D341Med (cell line): ENCODE results near the gene NOP14.

ENCODE experiments used
- DNase-seq: peaks from one replicate; pipeline ENCODE4 v3.0.0; 2012; ENCODE audit warnings: low spot score

NOP14 gene

GRCh38 chr4:2914256-2915126 lies 48.7 kb downstream of the NOP14 start:
- no peak for DNase-seq

- DNase-seq, result no peak
Measured at GRCh38 chr4:2913168-2913567, 50.0 kb downstream of the NOP14 start.

DNA sequence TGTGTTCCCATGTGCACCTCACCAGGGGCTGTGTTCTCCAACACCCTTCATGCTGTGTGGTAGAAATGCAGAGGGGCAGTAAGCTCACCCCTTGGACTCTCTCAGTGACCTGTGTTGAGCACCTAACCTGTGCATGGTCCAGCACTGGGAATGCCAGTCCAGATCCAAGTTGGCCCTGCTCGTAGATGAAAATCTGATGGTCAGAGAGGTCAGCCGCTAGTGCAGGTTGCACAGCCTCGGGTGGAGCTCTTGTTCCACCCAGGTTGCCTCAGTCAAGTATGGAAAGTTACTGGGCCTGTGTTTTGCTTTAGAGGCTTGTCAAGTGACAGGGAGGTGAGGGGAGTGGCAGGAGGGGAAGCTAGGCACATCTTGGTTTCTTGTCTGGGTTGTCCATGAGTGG lies 51.3 kb downstream of the NOP14 start:
- no peak for DNase-seq

- peak; percentile 52 for DNase-seq
Measured at GRCh38 chr4:2910409-2910808, 52.8 kb downstream of the NOP14 start.

DNA sequence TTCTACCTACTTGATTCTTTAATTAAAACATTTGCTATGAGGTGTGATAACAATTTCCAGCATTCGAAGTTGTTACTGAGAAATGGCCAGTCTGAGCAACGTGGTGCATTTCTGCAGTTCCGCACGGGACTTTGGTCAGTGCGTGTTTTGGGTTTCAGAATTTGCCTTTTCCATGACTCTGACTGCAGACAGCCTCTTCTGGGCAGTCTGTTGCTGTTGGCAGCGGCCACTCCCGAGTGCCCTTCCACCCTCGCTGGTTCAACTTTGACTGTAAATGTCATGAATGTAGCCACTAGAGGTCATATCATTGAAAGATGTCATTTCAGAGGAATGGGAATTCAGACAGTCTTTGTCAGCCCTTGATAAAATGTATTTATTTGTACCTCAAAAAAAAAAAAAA lies 53.6 kb downstream of the NOP14 start:
- DNase-seq, result no peak

DNA sequence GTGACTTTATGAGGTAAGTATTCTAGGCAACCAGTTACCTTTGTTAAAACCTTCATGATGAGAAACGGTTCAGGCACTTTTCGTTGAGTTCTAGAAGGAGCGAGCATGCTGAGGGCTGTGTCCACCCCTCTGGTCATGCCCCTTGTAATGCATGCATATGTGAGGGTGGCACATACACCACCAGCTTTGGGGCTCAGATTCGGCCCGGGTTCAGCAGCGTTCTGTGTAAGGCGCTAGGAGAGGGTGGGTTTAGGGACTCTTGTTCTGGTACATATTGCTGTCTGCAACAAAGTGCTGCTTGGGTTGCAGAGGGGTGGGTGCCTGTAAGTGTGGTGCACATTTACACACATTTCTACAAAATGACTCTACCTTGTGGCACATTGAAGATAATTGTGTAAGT lies 54.5 kb downstream of the NOP14 start:
- DNase-seq, result no peak

DNA sequence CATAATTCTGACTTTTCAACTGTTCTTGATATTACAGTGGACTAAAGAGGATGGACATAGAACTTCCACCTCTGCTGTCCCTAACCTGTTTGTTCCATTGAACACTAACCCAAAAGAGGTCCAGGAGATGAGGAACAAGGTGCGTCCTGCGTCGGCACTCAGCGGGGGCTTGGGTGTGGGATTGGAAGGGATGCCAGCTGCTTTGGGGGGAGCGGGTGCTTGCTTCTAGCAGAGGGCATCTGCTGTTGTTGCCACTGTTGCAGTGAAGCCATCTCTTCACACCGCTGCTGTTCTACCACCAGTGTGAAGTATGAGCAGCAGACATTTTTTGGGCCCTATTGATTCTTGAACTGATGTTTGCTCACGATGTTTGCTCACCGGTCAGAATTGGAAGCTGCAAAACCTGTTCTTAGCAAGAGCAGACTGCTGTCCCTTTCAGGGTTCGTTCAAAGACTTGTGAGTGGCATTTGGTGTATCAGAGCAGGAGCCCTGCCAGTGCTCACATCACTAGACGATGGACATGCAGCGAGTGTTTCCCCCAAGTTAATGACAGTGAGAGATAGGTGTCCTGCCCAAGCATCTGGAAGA lies 55.4 kb downstream of the NOP14 start:
- no peak for DNase-seq

DNA sequence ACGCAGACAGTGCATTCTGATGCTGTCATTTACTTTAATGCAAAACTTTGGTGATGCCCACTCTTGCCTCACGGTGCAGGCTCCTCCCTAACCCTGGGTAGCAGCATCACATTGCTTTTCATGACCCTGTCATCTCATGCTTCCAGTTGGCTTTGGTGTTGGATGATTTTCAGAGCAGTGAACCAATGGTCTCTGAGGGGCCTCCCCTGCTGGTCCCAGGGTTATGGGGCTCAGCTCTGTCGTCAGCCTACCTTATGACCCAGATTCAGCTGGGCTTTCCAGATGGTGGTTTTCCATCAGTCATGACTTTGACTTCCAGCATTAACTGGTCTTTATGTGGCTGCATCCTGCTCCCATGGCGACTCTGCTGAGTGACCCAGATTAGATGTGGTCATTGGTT lies 56.0 kb downstream of the NOP14 start:
- DNase-seq, result no peak

- no peak for DNase-seq
Measured at GRCh38 chr4:2906218-2906617, 57.0 kb downstream of the NOP14 start.

DNA sequence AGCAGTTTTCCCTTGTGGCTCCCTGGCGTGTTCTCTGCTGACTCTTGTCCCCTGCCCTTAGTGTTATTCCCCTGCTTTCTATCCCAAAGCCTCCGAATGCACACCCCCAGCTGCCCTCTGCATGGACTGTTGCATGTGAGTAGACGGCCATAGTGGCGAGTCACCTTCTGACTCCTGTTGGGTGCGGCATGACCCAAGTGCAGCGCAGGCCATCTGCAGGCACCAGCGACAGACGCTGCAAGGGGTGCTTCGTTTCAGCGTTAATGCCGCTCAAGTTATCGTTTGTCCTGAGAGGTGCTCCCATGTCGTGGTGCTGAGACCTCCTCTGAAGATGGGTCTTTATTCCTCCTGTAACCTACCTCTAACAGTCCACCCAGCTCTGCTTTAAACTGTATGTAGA lies 57.7 kb downstream of the NOP14 start:
- DNase-seq, result no peak

DNA sequence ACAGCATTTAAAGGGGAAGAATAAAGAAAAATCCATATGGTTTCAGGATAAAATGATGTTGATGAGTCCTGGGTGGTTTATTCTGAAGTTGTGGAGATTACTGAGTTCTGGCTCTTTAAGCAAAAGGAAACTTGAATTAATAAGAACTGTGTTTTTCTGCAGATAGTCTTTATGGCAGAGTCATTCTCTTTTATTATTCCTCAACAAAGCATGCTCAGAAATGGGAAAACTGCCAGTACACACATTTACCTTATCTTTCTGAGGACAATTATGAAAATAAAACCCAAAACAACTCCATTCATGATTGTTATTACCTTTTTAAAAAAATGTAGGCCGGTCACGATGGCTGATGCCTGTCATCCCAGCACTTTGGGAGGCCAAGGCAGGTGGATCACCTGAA lies 61.1 kb downstream of the NOP14 start:
- no peak for DNase-seq

GRCh38 chr4:2901186-2901585 lies 62.0 kb downstream of the NOP14 start:
- no peak for DNase-seq

GRCh38 chr4:2900741-2901140 lies 62.5 kb downstream of the NOP14 start:
- no peak for DNase-seq

- DNase-seq, result no peak
Measured at GRCh38 chr4:2898001-2898400, 65.2 kb downstream of the NOP14 start.

- DNase-seq, result no peak
Measured at GRCh38 chr4:2893772-2894171, 69.4 kb downstream of the NOP14 start.

DNA sequence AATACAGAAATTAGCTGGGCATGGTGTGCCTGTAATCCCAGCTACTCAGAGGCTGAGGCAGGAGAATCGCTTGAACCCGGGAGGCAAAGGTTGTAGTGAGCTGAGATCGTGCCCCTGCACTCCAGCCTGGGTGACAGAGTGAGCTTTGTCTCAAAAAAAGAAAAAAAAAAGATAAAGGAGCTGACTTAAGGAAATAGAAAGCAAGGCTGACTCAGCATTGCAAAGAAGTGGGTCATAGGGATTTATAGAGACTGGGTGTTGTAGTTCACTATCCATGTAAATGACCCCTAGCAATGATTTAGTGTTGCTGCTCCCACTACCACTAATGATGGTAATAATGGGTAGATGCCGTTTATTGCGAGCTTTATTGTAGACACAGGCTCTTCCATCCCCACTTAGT lies 71.9 kb downstream of the NOP14 start:
- DNase-seq, result no peak

DNA sequence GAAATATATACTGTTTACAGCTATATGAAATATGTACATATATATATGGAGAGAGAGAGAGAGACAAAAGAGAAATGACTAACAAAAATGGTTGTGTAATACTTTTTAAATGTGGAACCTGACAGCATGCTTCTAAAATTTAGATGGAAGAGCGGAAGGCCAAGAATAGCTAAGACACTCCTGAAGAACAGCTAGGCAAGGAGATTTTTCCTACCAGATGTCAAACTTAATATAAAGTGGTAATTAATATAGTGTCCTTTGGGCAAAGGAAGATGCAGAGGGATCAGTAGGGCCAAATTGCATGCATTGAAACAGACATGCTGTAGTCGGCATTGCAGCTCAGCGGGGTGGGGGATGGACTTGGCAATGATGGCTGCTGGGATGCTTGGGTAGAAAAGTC lies 74.3 kb downstream of the NOP14 start:
- DNase-seq, result no peak
